ENCODE results near the gene TRIM8. TPM values are rescaled to one million over a fixed set of nuclear protein-coding genes. Genes with fewer than 3 reads are reported as not detected.

The TRIM8 gene
- total RNA-seq, 2 experiments from 2014 or later, result 80.9 to 81.6 TPM

DNA sequence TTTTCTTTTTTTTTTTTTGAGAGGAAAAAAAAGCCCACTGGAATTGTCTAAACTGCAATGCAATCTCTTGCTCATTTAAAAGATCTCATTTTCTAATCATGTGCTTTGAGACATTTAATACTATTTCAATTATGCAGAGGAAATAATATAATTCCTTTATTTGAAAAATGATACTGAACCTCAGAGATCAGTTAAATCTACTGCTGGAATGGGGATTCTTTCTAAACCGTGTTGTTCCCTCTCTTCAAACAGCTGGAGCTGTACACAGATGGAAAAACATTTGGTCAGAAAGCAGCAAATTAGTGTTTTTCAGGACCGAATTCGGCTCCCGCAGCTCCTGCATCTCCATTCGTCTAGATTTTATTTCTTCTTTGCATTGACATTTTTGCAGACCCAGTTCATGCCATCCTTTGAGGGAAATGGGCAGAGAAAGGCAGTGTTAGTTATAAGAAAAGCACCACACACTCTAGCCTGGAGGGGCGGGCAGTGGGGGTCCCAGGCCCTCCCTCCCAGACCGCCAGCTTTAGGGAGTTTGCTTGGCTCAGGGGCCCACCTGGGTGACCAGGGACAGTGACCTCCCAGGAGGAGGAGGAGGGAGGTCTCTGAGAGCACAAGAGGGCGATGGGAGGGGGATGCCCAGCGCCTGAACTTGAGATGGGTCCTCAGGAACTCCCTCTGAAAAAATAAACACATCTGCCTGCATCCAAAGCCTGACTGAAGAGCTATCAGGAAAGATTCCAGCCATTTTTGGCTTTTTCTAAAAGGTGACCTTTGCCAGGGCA lies 32.4 kb downstream of the TRIM8 start:
- no peak for ATAC-seq (ENCODE audit: poor library complexity)
- peak overlapping the region; percentile 94 for H3K27ac Mint-ChIP-seq
- DNase-seq, result no peak
- H3K4me3 Mint-ChIP-seq, result no peak overlapping the region
- no peaks in the 10 kb centered on the region for H3K27me3 Mint-ChIP-seq
- no peaks in the 10 kb centered on the region for H3K9me3 Mint-ChIP-seq
- CTCF ChIA-PET, result interaction anchor here (0.6 to 5.6 kb wide), 3 partner anchors 31 to 73 kb away, joined by 3 to 30 read pairs (median 4); partner anchors contain the start of gene TRIM8
- intact Hi-C loops (cut with DNase I, micrococcal nuclease), result loop anchor here in 1 of 2 experiments (5.0 kb wide), 1 partner anchor 36 kb away; the partner anchor contains the start of genes ARL3 and SFXN2
- Histone ChIP-seq H3K27me3 (ENCODE audit: control insufficient read depth in 1 of 2, insufficient read depth in 2 of 2, low read length in 2 of 2) (no peaks in the 10 kb centered on the region), H3K36me3 (ENCODE audit: insufficient read depth, low read length) (no peaks in the 10 kb centered on the region), H3K27ac (ENCODE audit: low read depth in 1 of 2, low read length in 2 of 2) (no peak overlapping the region), H3K4me1 (ENCODE audit: insufficient read depth, low read length) (peaks cover 64% of the 10 kb centered on the region), H3K9me3 (ENCODE audit: control insufficient read depth in 1 of 2, insufficient read depth in 1 of 2, low read length in 2 of 2) (no peaks in the 10 kb centered on the region), H3K4me3 (ENCODE audit: low read length) (no peak overlapping the region)
- POLR2A ChIA-PET, result interaction anchor here (1.0 to 7.3 kb wide), 3 partner anchors 17 to 65 kb away, joined by 3 to 134 read pairs (median 4); partner anchors contain the start of gene TRIM8
- H3K36me3 Mint-ChIP-seq (ENCODE audit: low read depth), result no peaks in the 10 kb centered on the region
- peaks cover 66% of the 10 kb centered on the region for H3K4me1 Mint-ChIP-seq (ENCODE audit: low read depth)
- TF ChIP-seq, protein P1, sequence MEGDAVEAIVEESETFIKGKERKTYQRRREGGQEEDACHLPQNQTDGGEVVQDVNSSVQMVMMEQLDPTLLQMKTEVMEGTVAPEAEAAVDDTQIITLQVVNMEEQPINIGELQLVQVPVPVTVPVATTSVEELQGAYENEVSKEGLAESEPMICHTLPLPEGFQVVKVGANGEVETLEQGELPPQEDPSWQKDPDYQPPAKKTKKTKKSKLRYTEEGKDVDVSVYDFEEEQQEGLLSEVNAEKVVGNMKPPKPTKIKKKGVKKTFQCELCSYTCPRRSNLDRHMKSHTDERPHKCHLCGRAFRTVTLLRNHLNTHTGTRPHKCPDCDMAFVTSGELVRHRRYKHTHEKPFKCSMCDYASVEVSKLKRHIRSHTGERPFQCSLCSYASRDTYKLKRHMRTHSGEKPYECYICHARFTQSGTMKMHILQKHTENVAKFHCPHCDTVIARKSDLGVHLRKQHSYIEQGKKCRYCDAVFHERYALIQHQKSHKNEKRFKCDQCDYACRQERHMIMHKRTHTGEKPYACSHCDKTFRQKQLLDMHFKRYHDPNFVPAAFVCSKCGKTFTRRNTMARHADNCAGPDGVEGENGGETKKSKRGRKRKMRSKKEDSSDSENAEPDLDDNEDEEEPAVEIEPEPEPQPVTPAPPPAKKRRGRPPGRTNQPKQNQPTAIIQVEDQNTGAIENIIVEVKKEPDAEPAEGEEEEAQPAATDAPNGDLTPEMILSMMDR (IDR thresholded peaks at IDR 0.05), result no peak

DNA sequence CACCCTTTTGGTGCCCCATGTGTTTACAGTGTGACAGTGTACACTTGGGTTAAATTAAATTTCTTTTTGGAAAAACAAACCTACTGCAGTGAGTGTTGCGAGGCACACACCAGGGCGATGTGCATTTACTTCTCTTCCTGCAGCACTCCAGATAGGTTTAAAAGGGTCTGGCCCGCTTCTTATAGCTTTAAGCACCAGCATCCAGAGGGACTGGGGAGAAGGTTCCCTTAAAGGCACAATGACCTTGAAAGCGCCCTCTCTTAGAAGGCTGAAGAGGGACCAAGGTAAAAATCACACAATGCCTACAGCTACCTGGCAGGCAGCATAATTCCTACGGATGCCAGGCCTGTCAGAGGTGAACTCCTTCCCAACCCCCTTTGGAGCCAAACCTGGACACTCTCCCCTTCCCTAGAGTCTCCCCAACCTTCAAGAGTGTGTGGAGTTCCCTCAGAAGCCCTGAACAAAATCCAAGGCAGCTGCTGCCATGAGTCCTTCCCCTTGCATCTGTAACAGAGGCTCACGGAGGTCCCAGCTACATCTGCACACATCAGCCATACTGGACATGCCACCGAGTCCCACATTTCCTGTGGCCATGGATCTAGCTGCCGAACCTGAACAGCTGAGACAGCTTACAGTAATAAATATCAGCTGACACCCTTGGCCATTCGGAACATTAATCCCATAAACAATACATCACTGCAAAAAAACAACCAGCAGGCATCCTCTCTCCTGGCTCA lies 33.2 kb downstream of the TRIM8 start:
- Mint-ChIP-seq H3K27ac (peak overlapping the region; percentile 60), H3K9me3 (no peaks in the 10 kb centered on the region), H3K27me3 (no peaks in the 10 kb centered on the region), H3K36me3 (ENCODE audit: low read depth) (peaks cover 4% of the 10 kb centered on the region), H3K4me1 (ENCODE audit: low read depth) (peaks cover 74% of the 10 kb centered on the region), H3K4me3 (no peak overlapping the region)
- TF ChIP-seq, protein P1 (IDR thresholded peaks at IDR 0.05), result no peak
- Histone ChIP-seq H3K36me3 (ENCODE audit: insufficient read depth, low read length) (no peaks in the 10 kb centered on the region), H3K27ac (ENCODE audit: low read depth in 1 of 2, low read length in 2 of 2) (no peak overlapping the region), H3K4me1 (ENCODE audit: insufficient read depth, low read length) (peaks cover 69% of the 10 kb centered on the region), H3K4me3 (ENCODE audit: low read length) (no peak overlapping the region), H3K27me3 (ENCODE audit: control insufficient read depth in 1 of 2, insufficient read depth in 2 of 2, low read length in 2 of 2) (no peaks in the 10 kb centered on the region), H3K9me3 (ENCODE audit: control insufficient read depth in 1 of 2, insufficient read depth in 1 of 2, low read length in 2 of 2) (no peaks in the 10 kb centered on the region)
- CTCF ChIA-PET, result interaction anchor here (5.6 kb wide), 1 partner anchor 32 kb away, joined by 30 read pairs; the partner anchor contains the start of gene TRIM8
- DNase-seq (no peak), ATAC-seq (ENCODE audit: poor library complexity) (no peak)
- POLR2A ChIA-PET, result interaction anchor here (0.7 to 7.3 kb wide), 4 partner anchors 18 to 330 kb away, joined by 3 to 134 read pairs (median 3); partner anchors contain the start of genes ARL3, SFXN2 and TRIM8
- intact Hi-C loops (cut with DNase I, micrococcal nuclease), result loop anchor here in 1 of 2 experiments (5.0 kb wide), 1 partner anchor 35 kb away; the partner anchor contains the start of genes ARL3 and SFXN2

DNA sequence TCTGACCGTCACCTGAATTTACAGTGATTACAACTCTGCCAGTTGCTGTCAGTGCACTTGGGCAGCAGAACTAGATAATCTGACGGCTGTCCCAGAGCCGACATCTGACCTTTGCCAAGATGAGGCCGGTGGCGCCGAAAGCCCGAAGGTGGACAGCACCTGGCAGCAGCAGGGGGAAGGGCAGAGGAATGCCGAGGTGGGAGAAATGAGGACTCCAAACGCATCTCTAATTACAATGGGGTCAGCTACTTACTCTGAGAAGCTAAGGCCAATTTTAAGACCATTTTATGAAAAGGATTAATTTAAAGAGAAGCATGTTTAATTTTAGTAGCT lies 33.8 kb downstream of the TRIM8 start:
- Histone ChIP-seq H3K27me3 (ENCODE audit: control insufficient read depth in 1 of 2, insufficient read depth in 2 of 2, low read length in 2 of 2) (no peaks in the 10 kb centered on the region), H3K4me1 (ENCODE audit: insufficient read depth, low read length) (peaks cover 63% of the 10 kb centered on the region), H3K4me3 (ENCODE audit: low read length) (no peak overlapping the region), H3K27ac (ENCODE audit: low read depth in 1 of 2, low read length in 2 of 2) (no peak overlapping the region), H3K9me3 (ENCODE audit: control insufficient read depth in 1 of 2, insufficient read depth in 1 of 2, low read length in 2 of 2) (no peaks in the 10 kb centered on the region), H3K36me3 (ENCODE audit: insufficient read depth, low read length) (no peaks in the 10 kb centered on the region)
- H3K4me3 Mint-ChIP-seq, result no peak overlapping the region
- ATAC-seq (ENCODE audit: poor library complexity) (no peak), DNase-seq (no peak)
- H3K4me1 Mint-ChIP-seq (ENCODE audit: low read depth), result peaks cover 75% of the 10 kb centered on the region
- H3K27ac Mint-ChIP-seq, result peak overlapping the region; percentile 60
- peaks cover 5% of the 10 kb centered on the region for H3K36me3 Mint-ChIP-seq (ENCODE audit: low read depth)
- TF ChIP-seq, protein P1 (IDR thresholded peaks at IDR 0.05), result no peak
- no peaks in the 10 kb centered on the region for H3K9me3 Mint-ChIP-seq
- H3K27me3 Mint-ChIP-seq, result no peaks in the 10 kb centered on the region
- intact Hi-C loops (cut with DNase I, micrococcal nuclease), result loop anchor here in 1 of 2 experiments (5.0 kb wide), 1 partner anchor 34 kb away; the partner anchor contains the start of genes ARL3 and SFXN2
- ChIA-PET CTCF (interaction anchor here (5.6 kb wide), 1 partner anchor 33 kb away, joined by 30 read pairs; the partner anchor contains the start of gene TRIM8), POLR2A (interaction anchor here (0.7 to 7.3 kb wide), 3 partner anchors 32 to 331 kb away, joined by 3 to 134 read pairs (median 3); partner anchors contain the start of genes ARL3, SFXN2 and TRIM8)

Measured in CD4-positive, alpha-beta T cell (primary cell).